Stimulated activated CD4-positive, alpha-beta T cell treated with anti-CD3 and anti-CD28 coated beads, TNF-alpha, amount 100 ng/mL, for 1 hour (primary cell): ENCODE results near the gene CRYBG2.
"Not testable (repeated sequence)": the region's sequence is repeated elsewhere in the genome, so short reads cannot be mapped to it uniquely, and the experiment has no call there.

Experiments
- DNase-seq, 3 donors: peaks; one replicate each; pipeline ENCODE4 v3.0.0-alpha.2; 2020; ENCODE audit warnings: low read depth in 3 of 3, low spot score in 1 of 3

The CRYBG2 gene

GRCh38 chr1:26350701-26351589 lies 3.0 kb downstream of the CRYBG2 start:
- no peak for DNase-seq

GRCh38 chr1:26350343-26350700 lies 3.6 kb downstream of the CRYBG2 start:
- DNase-seq, result no peak

DNA sequence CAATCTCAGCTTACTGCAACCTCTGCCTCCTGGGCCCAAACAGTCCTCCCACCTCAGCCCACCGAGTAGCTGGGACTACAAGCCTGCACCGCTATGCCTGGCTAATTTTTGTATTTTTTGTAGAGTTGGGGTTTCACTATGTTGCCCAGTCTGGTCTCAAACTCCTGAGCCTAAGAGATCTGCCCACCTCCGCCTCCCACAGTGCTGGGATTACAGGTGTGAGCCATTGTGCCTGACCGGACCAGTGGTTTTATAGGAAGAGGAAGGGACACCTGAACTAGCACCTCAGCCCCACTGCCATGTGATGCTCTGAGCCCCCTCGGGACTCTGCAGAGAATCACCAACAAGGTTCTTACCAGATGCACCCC lies 4.1 kb downstream of the CRYBG2 start:
- no peak for DNase-seq

- no peak for DNase-seq
These were observed 4.6 kb downstream of the CRYBG2 start for GRCh38 chr1:26349188-26349876.

DNA sequence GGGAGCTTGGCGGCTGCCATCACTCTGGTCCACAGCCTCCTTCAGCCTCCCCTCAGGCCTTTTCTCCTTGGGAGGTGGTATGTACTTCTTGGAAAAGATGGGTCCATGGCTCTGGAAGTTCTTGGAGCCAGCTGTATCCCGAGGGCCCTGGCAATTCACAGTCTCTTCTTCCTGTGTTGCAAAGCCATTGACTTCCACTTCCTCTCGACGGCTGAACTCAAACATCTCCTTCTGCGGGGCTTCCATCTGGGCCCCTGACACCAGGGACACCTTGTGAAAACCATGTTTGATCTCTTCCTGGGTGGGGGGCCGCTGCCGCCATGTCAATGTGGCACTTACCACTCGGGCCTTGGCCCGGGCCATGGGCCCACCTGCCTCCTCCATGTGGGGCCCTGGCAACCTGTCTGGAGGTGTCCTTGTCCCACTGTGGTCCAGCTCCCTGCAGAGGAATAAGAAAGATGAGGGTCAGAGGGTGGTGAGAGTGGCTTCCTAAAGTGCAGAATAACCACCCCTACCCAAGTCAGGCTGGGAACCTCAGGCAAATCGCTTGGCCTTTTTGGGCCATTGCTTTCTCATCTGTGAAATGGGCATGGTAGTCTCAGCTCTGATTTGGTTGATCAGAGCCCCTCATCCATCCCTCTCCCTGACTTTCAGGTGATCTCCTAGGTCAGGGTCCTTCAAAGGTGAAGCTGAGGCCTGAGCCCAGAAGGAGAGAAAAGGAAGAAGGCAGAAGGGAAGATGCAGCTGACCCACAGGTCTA lies 7.5 kb downstream of the CRYBG2 start:
- DNase-seq, result no peak

DNA sequence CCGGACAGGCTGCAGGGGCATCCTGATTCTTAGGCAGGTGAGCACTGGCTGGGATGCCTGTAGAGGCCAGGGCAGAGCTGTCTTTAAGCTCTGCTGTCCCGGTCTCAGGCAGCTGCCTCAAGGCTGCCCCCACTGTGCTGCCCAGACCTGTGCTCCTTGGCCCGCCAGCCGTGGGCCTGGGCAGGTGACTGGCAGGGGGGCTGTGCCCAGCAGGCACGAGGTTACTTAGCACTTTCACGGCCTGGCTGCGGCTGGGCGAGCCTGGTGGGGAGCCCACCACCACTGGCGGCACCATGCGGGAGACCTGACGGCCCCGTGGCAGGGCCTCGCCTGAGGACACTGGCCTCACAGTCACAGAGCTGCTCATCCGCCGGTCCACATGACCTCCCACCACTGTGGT lies 8.2 kb downstream of the CRYBG2 start:
- DNase-seq, result no peak

- no peak for DNase-seq
These were observed 9.6 kb downstream of the CRYBG2 start for GRCh38 chr1:26344147-26344920.

- DNase-seq, result no peak
These were observed 13.9 kb downstream of the CRYBG2 start for GRCh38 chr1:26340047-26340481.

- no peak for DNase-seq
These were observed 15.3 kb downstream of the CRYBG2 start for GRCh38 chr1:26338670-26339069.

GRCh38 chr1:26337625-26338024 lies 16.3 kb downstream of the CRYBG2 start:
- DNase-seq, result no peak

DNA sequence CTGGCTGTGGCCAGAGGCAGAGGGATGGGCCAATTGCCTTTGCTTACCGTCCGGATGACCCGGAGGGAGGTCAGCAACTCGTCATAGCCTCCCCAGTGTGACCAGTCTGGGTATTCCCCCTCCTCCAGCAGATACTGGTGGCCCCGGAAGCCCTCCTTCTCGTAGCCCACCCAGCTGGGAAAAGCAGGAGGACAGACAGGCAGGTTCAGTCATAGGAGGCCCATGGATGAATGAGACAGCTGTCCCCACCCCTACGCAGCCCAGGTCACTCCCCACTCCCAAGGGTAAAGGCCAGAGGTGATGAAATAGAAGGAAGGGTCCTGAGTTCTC lies 16.8 kb downstream of the CRYBG2 start:
- DNase-seq, result no peak

GRCh38 chr1:26336477-26337205 lies 17.3 kb downstream of the CRYBG2 start:
- peak; percentile 66 to 82 (median 70) for DNase-seq

GRCh38 chr1:26335774-26336476 lies 18.0 kb downstream of the CRYBG2 start:
- DNase-seq, result no peak

DNA sequence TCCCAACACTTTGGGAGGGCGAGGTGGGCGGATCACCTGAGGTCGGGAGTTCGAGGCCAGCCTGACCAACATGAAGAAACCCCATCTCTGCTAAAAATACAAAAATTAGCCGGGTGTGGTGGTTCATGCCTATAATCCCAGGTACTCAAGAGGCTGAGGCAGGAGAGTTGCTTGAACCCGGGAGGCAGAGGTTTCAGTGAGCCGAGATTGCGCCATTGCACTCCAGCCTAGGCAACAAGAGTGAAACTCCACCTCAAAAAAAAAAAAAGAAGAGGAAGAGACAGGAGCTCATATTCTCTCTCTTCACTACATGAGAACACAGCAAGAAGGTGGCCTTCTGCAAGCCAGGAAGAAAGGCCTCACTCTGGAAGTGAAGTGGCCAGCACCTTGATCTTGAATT lies 20.6 kb downstream of the CRYBG2 start:
- DNase-seq, result not testable (repeated sequence)

DNA sequence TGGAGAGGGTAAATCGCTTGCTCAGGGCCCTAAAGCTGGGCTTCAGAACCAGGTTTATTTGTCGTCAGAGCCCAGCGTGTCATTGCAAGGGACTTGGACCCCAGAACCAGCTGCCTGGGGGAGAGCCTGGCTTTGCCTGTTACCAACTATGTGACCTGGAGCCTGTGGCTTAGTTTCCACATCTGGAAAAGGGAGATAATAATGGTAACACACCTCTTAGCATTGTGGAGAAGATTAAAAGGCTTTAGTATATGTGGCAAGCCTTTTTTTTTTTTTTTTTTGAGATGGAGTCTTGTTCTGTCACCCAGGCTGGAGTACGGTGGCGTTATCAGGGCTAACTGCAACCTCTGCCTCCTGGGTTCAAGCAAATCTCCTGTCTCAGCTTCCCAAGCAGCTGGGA lies 23.7 kb downstream of the CRYBG2 start:
- no peak for DNase-seq

DNA sequence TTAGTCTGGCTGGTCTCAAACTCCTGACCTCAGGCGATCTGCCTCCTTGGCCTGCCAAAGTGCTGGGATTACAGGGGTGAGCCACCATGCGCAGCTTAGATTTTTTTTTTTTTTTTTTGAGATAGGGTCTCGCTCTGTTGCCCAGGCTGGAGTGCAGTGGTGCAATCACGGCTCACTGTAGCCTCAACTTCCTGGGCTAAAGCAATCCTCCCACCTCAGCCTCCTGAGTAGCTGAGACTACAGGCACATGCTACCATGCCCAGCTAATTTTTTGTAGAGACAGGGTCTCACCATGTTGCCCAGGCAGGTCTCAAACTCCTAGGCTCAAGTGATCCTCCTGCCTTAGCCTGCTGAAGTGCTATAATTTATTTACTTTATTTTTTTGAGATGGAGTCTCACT lies 24.6 kb downstream of the CRYBG2 start:
- DNase-seq, result not testable (repeated sequence)

DNA sequence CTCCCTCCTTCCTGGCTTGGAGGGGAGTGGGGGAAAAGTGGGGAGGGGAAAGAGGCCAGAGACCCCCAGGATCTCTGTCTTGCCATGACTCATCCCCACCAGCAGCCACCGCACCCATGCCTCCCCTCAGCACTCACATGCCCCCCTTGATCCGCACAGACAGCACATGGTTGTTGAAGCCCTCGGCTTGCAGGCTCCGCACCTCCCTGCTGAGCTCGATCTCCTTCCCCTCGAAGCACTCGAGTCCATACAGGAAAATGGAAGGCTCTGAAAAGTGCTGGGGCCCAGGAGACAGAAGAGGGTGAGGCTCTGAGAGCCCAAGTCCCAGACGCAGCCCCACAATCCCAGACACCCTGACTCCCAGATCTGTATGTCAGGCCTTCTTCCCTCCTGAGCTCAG lies 25.3 kb downstream of the CRYBG2 start:
- no peak for DNase-seq

GRCh38 chr1:26327956-26328362 lies 26.0 kb downstream of the CRYBG2 start:
- no peak for DNase-seq

DNA sequence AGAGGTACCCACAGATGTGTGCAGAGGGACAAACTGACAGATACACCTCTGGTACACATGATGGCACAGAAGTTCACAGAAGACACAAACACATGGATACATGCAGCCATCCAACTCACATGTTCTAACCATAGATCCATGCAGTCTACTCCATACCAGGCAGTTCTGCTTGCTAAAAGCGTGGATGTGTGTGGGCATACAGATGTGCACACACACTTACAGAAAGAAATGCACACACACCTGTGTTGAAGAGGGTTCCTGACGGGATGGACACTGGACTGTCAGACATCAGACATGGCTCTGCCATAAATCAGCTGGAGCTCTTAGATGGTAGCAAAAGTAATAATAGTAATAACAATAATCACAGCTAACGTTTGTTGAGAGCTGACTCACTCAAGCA lies 29.4 kb downstream of the CRYBG2 start:
- no peak for DNase-seq

DNA sequence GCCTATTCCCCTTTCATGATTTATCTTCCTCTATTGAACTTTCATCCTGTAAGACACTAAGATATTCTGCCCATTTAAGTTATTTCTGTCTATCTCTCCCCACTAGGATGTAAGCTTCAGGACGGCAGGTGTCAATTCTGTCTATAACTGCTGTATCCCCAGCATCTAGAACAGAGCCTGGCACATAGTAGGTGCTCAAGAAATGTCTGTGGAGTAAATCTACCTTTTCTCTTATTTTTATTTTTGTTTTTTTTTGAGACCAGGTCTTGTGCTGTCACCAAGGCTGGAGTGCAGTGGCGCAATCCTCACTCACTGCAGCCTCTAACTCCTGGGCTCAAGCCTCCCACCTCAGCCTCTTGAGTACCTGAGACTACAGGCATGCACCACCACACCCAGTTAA lies 30.5 kb downstream of the CRYBG2 start:
- DNase-seq, result no peak
